K562 (cell line): Measurements from ENCODE around the gene POLD1. TPM values are rescaled to one million over a fixed set of nuclear protein-coding genes. Genes with fewer than 3 reads are reported as not detected.

Experiments
- KDM2B ChIP-seq: fragments of 250-450 bp; sonication (Bioruptor Pico); IDR thresholded peaks from 2 replicates; pipeline ENCODE4 v1.8.0; 2021; ENCODE audit warnings: mild to moderate bottlenecking, moderate library complexity
- polyA plus RNA-seq, 8 experiments: library from polyadenylated mRNA; depleted of rRNA in 4 of 8; stranded (reverse) in 5 of 8; unstranded in 3 of 8; fragments of >200 nt; fragmentation: Nextera tagmentation in 2 of 8; fragmentation: Illumina TruSeq in 1 of 8; extraction: Ambion mirVana in 2 of 8; extraction: Trizol in 1 of 8; gene quantifications; 2 replicates each; pipeline versions ENCODE4 v1.2.1 to v1.2.3, GENCODE V29; 2011 to 2014; ENCODE audit warnings: inconsistent platforms in 1 of 8, missing spikeins in 1 of 8
- total RNA-seq, 7 experiments: library from RNA; depleted of rRNA in 6 of 7; stranded (reverse); fragments of >200 nt in 6 of 7; fragmentation: Illumina TruSeq in 2 of 7; extraction: Trizol in 2 of 7; gene quantifications; 2 replicates each; pipeline versions ENCODE4 v1.2.1 to v1.2.3, GENCODE V29; 2011 to 2021; ENCODE audit warnings: low replicate concordance in 1 of 7
- TF ChIP-seq, protein P1 (sequence below), 2 experiments: fragments of 450-650 bp; IDR thresholded peaks; 2 replicates each; pipeline ENCODE4 v1.6.1; 2016; ENCODE audit warnings: mild to moderate bottlenecking in 2 of 2, borderline replicate concordance in 1 of 2, low read depth in 1 of 2, moderate library complexity in 1 of 2
- TF ChIP-seq, protein P2 (sequence below), 2 experiments: fragments of 450-650 bp; IDR thresholded peaks; 2 replicates each; pipeline ENCODE4 v1.6.1; 2018; ENCODE audit warnings: mild to moderate bottlenecking in 2 of 2, low read depth in 1 of 2; ENCODE audit not compliant: partially characterized antibody in 2 of 2

POLD1 gene
- total and polyA plus RNA-seq, 9 of the 15 experiments (the other 6 are each of a cell fraction or from before 2014, with no cell fraction given), result 1.3 to 312 (median 47.8) TPM

DNA sequence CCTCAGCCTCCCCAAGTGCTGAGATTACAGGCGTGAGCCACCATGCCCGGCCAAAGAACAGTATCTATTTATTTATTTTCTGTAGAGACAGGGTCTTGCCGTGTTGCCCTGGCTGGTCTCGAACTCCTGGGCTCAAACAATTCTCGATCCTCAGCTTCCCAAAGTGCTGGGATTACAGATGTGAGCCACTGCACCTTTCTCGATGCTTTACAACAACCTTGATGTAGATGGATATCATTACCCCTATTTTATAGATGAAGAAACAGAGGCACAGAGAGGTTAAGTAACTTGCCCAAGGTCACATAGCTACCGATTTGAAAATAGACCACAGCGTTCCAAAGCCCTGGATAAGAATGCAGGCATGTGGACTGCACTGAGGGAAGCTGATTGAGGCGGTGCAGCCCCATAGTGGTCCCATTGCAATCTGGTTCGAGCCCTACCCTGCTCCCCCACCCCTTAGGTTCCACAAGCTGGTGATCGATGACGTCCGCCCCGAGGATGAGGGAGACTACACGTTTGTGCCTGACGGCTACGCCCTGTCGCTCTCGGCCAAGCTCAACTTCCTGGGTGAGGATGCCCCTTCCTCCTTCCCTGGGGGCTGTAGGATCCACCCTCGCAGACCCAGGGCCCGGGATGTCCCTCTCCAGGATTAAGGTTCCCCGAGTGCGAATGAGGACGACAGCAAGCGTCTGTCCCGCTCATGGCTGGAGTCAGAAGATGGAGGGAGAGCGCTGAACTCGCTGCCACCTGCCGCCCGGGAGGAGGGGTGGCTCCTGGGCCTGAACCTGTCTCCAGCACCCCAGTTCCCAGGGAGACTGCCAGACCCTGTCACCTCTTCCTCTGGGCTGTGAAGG, 66.4 kb downstream of the POLD1 start (continued):
- TF ChIP-seq, protein P1, sequence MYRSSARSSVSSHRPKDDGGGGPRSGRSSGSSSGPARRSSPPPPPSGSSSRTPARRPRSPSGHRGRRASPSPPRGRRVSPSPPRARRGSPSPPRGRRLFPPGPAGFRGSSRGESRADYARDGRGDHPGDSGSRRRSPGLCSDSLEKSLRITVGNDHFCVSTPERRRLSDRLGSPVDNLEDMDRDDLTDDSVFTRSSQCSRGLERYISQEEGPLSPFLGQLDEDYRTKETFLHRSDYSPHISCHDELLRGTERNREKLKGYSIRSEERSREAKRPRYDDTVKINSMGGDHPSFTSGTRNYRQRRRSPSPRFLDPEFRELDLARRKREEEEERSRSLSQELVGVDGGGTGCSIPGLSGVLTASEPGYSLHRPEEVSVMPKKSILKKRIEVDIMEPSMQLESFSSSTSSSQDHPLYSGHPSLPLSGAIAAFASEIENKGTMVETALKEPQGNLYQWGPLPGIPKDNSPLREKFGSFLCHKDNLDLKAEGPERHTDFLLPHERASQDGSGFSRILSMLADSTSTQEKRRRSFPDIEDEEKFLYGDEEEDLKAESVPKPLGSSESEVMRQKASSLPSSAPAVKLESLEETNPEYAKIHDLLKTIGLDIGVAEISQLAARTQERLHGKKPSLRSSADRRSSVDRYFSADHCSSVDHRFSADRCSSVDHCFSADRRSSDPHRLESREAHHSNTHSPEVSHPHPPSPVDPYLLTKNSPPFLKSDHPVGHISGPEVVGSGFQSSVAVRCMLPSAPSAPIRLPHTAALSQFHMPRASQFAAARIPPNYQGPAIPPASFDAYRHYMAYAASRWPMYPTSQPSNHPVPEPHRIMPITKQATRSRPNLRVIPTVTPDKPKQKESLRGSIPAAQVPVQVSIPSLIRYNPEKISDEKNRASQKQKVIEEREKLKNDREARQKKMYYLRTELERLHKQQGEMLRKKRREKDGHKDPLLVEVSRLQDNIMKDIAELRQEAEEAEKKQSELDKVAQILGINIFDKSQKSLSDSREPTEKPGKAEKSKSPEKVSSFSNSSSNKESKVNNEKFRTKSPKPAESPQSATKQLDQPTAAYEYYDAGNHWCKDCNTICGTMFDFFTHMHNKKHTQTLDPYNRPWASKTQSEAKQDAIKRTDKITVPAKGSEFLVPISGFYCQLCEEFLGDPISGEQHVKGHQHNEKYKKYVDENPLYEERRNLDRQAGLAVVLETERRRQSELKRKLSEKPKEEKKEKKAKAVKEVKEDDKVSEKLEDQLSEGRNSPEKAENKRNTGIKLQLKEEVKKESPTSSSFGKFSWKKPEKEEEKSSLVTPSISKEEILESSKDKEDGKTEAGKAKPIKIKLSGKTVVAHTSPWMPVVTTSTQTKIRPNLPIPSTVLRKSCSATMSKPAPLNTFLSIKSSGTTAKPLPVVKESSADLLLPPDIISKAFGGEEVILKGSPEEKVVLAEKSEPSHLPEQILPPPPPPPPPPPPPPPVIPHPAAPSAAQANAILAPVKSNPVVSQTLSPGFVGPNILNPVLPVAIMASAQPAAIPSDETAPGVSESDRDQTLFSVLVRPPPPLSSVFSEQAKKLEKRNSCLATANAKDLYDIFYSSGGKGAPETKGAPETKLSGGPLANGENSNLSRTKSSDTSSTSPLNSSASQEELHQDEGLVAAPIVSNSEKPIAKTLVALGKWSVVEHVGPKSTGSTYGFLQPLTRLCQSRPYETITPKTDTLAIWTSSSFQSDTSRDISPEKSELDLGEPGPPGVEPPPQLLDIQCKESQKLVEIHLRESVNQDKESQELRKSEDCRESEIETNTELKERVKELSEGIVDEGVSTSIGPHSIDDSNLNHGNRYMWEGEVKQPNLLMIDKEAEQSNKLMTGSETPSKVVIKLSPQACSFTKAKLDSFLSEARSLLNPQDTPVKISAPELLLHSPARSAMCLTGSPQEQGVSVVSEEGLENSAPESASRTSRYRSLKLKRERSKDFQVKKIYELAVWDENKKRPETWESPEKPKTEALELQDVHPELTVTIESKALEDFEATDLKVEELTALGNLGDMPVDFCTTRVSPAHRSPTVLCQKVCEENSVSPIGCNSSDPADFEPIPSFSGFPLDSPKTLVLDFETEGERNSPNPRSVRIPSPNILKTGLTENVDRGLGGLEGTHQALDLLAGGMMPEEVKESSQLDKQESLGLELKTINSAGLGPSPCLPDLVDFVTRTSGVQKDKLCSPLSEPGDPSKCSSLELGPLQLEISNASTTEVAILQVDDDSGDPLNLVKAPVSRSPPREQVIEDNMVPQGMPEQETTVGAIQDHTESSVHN (IDR thresholded peaks at IDR 0.05; ENCODE audit: borderline replicate concordance in 1 of 2, low read depth in 1 of 2), result no peak
- no peak for TF ChIP-seq KDM2B
- TF ChIP-seq, protein P2, sequence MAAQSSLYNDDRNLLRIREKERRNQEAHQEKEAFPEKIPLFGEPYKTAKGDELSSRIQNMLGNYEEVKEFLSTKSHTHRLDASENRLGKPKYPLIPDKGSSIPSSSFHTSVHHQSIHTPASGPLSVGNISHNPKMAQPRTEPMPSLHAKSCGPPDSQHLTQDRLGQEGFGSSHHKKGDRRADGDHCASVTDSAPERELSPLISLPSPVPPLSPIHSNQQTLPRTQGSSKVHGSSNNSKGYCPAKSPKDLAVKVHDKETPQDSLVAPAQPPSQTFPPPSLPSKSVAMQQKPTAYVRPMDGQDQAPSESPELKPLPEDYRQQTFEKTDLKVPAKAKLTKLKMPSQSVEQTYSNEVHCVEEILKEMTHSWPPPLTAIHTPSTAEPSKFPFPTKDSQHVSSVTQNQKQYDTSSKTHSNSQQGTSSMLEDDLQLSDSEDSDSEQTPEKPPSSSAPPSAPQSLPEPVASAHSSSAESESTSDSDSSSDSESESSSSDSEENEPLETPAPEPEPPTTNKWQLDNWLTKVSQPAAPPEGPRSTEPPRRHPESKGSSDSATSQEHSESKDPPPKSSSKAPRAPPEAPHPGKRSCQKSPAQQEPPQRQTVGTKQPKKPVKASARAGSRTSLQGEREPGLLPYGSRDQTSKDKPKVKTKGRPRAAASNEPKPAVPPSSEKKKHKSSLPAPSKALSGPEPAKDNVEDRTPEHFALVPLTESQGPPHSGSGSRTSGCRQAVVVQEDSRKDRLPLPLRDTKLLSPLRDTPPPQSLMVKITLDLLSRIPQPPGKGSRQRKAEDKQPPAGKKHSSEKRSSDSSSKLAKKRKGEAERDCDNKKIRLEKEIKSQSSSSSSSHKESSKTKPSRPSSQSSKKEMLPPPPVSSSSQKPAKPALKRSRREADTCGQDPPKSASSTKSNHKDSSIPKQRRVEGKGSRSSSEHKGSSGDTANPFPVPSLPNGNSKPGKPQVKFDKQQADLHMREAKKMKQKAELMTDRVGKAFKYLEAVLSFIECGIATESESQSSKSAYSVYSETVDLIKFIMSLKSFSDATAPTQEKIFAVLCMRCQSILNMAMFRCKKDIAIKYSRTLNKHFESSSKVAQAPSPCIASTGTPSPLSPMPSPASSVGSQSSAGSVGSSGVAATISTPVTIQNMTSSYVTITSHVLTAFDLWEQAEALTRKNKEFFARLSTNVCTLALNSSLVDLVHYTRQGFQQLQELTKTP (IDR thresholded peaks at IDR 0.05; ENCODE audit: low read depth in 1 of 2, partially characterized antibody in 2 of 2), result no peak
